Measurements from ENCODE around the gene AMFR.

DNA sequence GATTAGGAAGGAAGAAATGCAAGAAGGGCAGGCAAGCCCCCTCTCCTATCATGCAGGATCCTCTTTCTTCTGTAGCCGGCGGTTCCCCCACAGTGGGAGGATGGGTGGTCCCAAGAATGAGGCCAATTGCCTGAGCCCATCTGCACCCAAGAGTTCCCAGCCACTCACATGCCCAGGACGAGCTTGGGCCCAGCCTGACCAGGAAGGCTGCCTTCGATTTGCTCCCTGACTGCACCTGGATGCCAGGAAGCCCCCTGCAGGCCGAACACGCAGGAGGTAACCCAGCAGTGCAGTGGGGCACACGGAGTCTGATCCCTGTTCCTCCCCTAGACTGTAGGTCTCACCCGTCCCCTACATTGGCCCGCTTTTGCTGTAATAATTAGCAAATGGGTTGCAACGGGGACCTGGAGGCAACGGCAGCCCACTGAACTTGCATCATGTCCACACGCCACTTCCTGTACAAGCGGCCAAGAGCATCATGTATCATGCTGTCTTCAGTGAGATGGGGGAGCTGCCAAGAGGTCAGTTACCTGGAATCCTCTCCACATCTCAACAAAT lies 67.5 kb downstream of the AMFR start:
- TF ChIP-seq, protein P1, sequence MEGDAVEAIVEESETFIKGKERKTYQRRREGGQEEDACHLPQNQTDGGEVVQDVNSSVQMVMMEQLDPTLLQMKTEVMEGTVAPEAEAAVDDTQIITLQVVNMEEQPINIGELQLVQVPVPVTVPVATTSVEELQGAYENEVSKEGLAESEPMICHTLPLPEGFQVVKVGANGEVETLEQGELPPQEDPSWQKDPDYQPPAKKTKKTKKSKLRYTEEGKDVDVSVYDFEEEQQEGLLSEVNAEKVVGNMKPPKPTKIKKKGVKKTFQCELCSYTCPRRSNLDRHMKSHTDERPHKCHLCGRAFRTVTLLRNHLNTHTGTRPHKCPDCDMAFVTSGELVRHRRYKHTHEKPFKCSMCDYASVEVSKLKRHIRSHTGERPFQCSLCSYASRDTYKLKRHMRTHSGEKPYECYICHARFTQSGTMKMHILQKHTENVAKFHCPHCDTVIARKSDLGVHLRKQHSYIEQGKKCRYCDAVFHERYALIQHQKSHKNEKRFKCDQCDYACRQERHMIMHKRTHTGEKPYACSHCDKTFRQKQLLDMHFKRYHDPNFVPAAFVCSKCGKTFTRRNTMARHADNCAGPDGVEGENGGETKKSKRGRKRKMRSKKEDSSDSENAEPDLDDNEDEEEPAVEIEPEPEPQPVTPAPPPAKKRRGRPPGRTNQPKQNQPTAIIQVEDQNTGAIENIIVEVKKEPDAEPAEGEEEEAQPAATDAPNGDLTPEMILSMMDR (IDR thresholded peaks at IDR 0.05) = no peak
- TF ChIP-seq POLR2A (IDR thresholded peaks at IDR 0.05) = no peak

All from uterus (tissue), 2 donors.